Subcutaneous adipose tissue (tissue), 4 donors: ENCODE measurements around the gene TBCK. TPM values are rescaled to one million over a fixed set of nuclear protein-coding genes. Genes with fewer than 3 reads are reported as not detected.

ENCODE experiments used
- CTCF ChIP-seq: fragments of 450-650 bp; IDR thresholded peaks from one replicate; pipeline ENCODE4 v1.5.1; 2016; ENCODE audit warnings: low read depth, mild to moderate bottlenecking, control low read depth, antibody characterized with exemption, moderate library complexity
- total RNA-seq, 4 donors: library from RNA; depleted of rRNA; stranded (reverse); fragments of >200 nt; gene quantifications; one replicate each; pipeline ENCODE4 v1.1.0, GENCODE V29; 2016

The TBCK gene
- total RNA-seq, 4 donors from 2014 or later, result 32.2 to 59.2 (median 48.9) TPM

GRCh38 chr4:106299977-106300376 lies 16.0 kb downstream of the TBCK start:
- TF ChIP-seq CTCF, result no peak

- TF ChIP-seq CTCF, result no peak
Measured at GRCh38 chr4:106297245-106298035, 18.6 kb downstream of the TBCK start.

- no peak for TF ChIP-seq CTCF
Measured at GRCh38 chr4:106294062-106294461, 21.9 kb downstream of the TBCK start.

- TF ChIP-seq CTCF, result no peak
Measured at GRCh38 chr4:106291678-106292077, 24.3 kb downstream of the TBCK start.

- TF ChIP-seq CTCF, result no peak
Measured at GRCh38 chr4:106289737-106290136, 26.3 kb downstream of the TBCK start.

- no peak for TF ChIP-seq CTCF
Measured at GRCh38 chr4:106287353-106287969, 28.5 kb downstream of the TBCK start.

- no peak for TF ChIP-seq CTCF
Measured at GRCh38 chr4:106286611-106287010, 29.4 kb downstream of the TBCK start.
